Measurements from ENCODE around the gene INMT.

Gene INMT

DNA sequence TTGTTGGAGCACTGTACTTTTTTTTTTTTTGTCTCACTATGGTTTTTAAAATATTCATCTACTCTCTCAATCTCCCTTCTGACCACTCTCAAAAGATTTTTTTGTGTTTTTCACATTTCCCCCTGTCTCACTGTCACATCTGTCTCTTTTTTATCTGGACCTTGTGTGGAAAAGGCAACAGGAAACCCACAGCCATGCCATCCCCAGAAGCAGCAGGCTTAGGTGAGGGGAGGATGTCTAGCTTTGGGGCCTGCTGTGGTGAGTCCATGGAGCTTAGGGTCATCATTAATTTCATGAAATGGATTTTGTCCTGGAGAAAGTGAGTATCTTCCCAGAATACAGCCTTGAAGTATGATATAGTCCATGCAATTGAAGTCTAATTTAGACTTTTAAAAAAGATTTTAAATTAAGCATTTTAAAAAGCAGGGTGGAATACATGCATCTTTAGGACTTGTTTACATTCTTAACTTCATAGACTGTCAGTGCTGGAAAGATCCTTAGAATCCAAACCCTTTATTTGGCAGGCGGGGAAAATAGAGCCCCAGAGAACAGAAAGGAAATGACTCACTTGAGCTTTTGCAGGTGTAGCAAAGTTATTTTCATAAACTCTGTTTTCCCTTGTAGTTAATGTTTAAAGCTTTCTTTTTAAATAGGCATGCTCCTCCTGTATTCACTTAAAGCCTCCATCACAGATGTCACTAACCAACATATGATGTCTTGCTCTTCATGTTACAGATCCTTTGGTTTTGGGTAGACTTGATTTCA is 44.4 kb downstream of the INMT start:
- Histone ChIP-seq H3K27me3 (ENCODE audit: control insufficient read depth, insufficient read depth, low read length, poor library complexity, severe bottlenecking) (no peaks in the 10 kb centered on the region), H3K4me1 (ENCODE audit: control insufficient read depth, insufficient read depth, low read length) (no peaks in the 10 kb centered on the region), H3K9me3 (ENCODE audit: control insufficient read depth, low read length) (no peaks in the 10 kb centered on the region), H3K4me3 (ENCODE audit: insufficient read depth, low read depth, low read length) (no peak overlapping the region), H3K27ac (ENCODE audit: insufficient read depth, low read depth, low read length, poor library complexity, severe bottlenecking) (no peak overlapping the region), H3K36me3 (ENCODE audit: control insufficient read depth, insufficient read depth, low read length) (no peaks in the 10 kb centered on the region)
- 91 to 100% methylated on average over 1 of the region's 1 CpG for WGBS, 2 experiments

DNA sequence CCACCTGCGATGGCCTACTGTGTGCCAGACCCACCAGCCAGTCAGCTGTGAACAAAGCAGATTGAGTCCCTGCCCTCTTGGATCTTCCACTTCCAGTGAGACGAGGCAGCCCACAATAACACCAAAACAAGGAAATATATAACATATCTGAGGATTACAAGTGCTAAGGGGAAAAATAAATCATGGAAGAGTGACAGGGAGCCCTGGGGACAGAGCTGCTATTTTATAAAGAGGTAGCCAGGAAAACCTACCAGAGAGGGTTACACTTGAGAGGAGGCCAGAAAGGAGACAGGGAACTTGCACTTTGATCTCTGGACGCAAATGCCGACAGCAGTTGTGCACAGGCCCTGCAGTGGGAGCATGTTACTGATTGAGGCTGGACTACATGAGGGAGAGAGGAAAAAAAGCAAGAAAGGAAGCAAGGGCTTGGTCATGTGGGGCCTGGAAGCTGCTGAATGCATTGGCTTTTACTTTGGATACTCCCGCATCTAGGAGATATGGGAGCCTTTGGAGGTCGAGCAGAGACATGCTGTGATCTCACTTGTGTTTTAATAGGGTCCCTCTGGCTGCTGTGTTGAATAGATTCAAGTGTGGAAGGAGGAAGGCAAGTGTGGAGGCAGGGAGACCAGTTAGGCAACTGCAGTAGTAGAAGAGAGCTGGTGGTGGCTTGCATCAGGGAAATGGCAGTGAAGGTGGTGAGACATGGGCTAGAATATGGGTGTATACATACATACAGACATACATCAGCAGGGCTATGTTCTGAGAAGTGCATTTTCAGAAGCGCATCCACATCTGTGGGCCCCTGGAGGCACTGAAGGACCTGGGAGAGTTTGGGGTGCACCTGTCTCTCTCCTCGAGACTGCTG is 45.5 kb downstream of the INMT start:
- H3K27me3 ChIP-seq (ENCODE audit: control insufficient read depth, insufficient read depth, low read length, poor library complexity, severe bottlenecking): no peaks in the 10 kb centered on the region
- H3K4me1 ChIP-seq (ENCODE audit: control insufficient read depth, insufficient read depth, low read length): no peaks in the 10 kb centered on the region
- no peaks in the 10 kb centered on the region for H3K9me3 ChIP-seq (ENCODE audit: control insufficient read depth, low read length)
- WGBS, 2 experiments: 86 to 88% methylated on average over 7 to 8 of the region's 8 CpGs
- no peaks in the 10 kb centered on the region for H3K36me3 ChIP-seq (ENCODE audit: control insufficient read depth, insufficient read depth, low read length)
- no peak overlapping the region for H3K27ac ChIP-seq (ENCODE audit: insufficient read depth, low read depth, low read length, poor library complexity, severe bottlenecking)
- H3K4me3 ChIP-seq (ENCODE audit: insufficient read depth, low read depth, low read length): no peak overlapping the region

DNA sequence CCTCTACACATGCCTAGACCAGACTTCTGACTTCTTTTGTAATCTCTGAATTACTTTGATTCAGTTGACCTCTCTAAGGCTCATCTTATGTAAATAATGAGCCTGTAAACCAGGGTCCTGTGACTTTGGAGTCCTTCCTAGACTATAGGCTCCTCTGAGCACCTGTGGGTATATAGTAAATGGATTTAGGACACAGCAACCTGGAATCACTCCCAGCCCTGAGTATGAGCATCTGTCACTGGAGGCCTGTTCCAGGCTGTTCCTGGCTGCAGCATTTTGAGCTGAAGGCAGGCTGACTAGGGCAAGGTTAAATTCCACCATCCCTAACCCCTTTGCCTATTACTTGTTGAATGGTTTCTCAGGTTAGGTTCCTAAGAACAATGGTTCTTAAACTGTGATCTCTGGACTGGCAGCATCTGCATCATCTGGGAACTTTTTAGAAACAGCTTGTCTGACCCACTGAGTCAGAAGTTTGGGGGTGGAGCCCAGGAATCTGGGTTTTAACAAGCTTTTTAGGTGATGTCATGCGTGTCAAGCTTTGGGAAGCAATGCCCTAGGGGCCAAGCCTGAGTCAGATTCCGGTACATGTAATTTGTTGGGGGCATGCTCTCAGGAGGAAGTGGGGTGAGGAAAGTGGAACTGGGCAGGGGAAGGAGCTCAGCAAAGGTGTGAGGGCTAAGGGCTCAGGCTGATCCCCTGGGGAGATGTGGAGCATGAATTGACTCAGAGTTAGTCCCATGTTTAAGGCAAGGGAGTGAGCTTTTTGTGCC is 47.5 kb downstream of the INMT start:
- Histone ChIP-seq H3K36me3 (ENCODE audit: control insufficient read depth, insufficient read depth, low read length) (no peaks in the 10 kb centered on the region), H3K27ac (ENCODE audit: insufficient read depth, low read depth, low read length, poor library complexity, severe bottlenecking) (no peak overlapping the region), H3K27me3 (ENCODE audit: control insufficient read depth, insufficient read depth, low read length, poor library complexity, severe bottlenecking) (no peaks in the 10 kb centered on the region), H3K9me3 (ENCODE audit: control insufficient read depth, low read length) (no peaks in the 10 kb centered on the region), H3K4me1 (ENCODE audit: control insufficient read depth, insufficient read depth, low read length) (no peaks in the 10 kb centered on the region), H3K4me3 (ENCODE audit: insufficient read depth, low read depth, low read length) (no peak overlapping the region)
- WGBS, 2 experiments: 87 to 96% methylated on average over 2 of the region's 2 CpGs

DNA sequence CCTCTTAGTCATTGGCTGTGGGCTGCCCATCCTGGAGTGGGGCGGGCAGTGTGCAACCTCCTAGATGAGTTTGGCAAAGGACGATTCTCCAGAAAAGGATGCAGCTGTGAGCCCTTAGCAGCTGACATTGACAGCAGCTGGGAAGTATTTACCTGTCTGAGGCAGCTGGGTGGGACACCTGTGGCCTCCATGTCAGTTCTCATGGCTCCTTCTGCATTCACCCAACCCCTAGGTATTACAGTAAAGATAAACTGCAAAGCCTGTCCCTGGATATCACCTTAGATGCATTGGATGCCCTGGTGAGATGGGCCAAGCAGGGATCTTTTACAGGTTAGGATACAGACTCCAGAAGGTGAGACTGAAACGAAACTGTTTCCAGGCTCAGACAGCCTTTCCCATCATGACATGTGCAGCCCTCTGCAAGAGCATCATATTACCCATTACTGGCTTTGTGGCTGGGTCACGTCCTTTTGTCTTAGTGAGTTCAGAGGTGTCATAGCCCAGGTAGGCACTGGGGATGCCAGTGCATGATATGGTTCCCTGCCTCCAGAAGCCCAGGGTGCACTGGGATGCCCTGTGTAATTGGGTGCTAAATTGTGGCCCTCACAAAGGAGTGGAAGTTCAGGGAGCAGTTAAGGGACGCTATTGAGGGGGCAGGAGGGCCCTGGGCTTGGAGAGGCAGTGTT is 48.2 kb downstream of the INMT start:
- Histone ChIP-seq H3K27me3 (ENCODE audit: control insufficient read depth, insufficient read depth, low read length, poor library complexity, severe bottlenecking) (no peaks in the 10 kb centered on the region), H3K4me1 (ENCODE audit: control insufficient read depth, insufficient read depth, low read length) (no peaks in the 10 kb centered on the region), H3K4me3 (ENCODE audit: insufficient read depth, low read depth, low read length) (no peak overlapping the region), H3K27ac (ENCODE audit: insufficient read depth, low read depth, low read length, poor library complexity, severe bottlenecking) (no peak overlapping the region), H3K9me3 (ENCODE audit: control insufficient read depth, low read length) (no peaks in the 10 kb centered on the region), H3K36me3 (ENCODE audit: control insufficient read depth, insufficient read depth, low read length) (no peaks in the 10 kb centered on the region)
- 91 to 92% methylated on average over 5 of the region's 5 CpGs for WGBS, 2 experiments

DNA sequence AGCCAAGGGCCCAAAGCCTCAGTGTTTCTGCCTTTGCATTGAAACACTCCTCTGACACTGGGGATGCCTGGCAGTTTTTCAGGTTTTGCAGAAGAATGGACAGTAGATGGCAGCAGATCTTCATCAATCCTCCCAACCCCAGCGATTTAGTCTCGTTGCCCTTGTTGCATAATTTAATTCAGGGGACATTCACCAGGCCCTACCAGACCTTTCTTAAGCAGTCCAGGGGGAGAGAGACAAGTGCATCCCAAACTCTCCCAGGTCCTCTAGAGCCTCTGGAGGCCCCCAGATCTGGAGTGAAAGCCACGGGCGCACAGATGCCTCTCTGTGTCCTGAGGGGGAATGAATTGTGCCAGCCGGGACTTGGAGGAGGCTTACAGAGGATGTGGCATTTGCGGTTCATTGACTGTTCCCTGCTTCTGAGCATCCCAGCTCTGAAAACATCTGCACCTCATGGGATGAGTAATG is 48.9 kb downstream of the INMT start:
- Histone ChIP-seq H3K9me3 (ENCODE audit: control insufficient read depth, low read length) (no peaks in the 10 kb centered on the region), H3K4me1 (ENCODE audit: control insufficient read depth, insufficient read depth, low read length) (no peaks in the 10 kb centered on the region), H3K4me3 (ENCODE audit: insufficient read depth, low read depth, low read length) (no peak overlapping the region)

DNA sequence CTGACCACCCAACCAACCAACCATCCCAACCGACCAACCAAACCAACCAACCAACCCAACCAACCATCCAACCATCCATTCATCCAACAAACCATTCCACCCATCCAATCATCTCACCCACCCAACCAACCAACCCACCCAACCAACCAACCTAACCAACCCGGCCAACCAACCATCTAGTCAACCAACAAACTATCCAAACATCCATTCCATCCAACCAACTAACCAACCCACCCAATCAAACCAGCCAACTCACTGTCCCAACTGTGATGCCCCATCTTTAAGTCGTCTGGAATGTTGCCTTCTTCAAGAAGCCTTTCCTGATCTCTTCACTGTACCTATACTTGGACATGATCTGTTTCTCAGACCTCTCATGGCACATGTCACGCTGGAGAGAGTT is 50.9 kb downstream of the INMT start:
- 88 to 93% methylated on average over 4 of the region's 4 CpGs for WGBS, 2 experiments
- no peaks in the 10 kb centered on the region for H3K36me3 ChIP-seq (ENCODE audit: control insufficient read depth, insufficient read depth, low read length)
- no peaks in the 10 kb centered on the region for H3K9me3 ChIP-seq (ENCODE audit: control insufficient read depth, low read length)
- no peaks in the 10 kb centered on the region for H3K4me1 ChIP-seq (ENCODE audit: control insufficient read depth, insufficient read depth, low read length)
- no peak overlapping the region for H3K4me3 ChIP-seq (ENCODE audit: insufficient read depth, low read depth, low read length)
- no peak overlapping the region for H3K27ac ChIP-seq (ENCODE audit: insufficient read depth, low read depth, low read length, poor library complexity, severe bottlenecking)
- H3K27me3 ChIP-seq (ENCODE audit: control insufficient read depth, insufficient read depth, low read length, poor library complexity, severe bottlenecking): no peaks in the 10 kb centered on the region

More for the DNA sequence above, 48.9 kb downstream of the INMT start:
- no peaks in the 10 kb centered on the region for H3K27me3 ChIP-seq (ENCODE audit: control insufficient read depth, insufficient read depth, low read length, poor library complexity, severe bottlenecking)
- WGBS, 2 experiments: 61 to 65% methylated on average over 6 of the region's 6 CpGs
- no peaks in the 10 kb centered on the region for H3K36me3 ChIP-seq (ENCODE audit: control insufficient read depth, insufficient read depth, low read length)
- H3K27ac ChIP-seq (ENCODE audit: insufficient read depth, low read depth, low read length, poor library complexity, severe bottlenecking): no peak overlapping the region

DNA sequence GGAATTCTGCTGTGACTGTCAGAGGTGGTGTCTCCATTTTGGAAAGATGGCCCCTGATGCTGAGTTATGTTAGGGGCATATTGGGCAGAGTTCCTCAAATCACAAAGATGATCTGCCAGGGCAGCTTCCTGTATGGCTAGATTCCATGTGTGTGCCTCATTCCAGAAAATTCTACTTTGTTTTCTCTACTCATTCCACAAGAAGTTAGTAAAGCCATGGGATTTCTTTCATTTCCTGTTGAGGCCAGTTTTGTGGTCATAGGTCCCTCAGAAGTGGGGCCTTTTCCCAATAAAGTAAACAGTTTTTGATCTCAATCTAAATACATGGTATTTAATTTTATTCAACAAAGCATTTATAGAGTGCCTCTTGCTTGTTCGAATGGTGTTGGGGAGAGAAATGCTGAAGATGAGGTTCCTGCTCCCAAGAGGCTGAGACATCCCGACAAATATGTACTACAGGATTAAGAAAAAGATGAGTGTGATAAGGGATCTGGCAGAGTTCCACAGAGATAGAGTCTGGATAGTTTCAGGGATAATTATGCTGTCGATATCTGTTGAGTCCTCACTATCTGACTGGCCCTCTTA is 52.2 kb downstream of the INMT start:
- Histone ChIP-seq H3K27ac (ENCODE audit: insufficient read depth, low read depth, low read length, poor library complexity, severe bottlenecking) (no peak overlapping the region), H3K36me3 (ENCODE audit: control insufficient read depth, insufficient read depth, low read length) (no peaks in the 10 kb centered on the region), H3K9me3 (ENCODE audit: control insufficient read depth, low read length) (no peaks in the 10 kb centered on the region), H3K27me3 (ENCODE audit: control insufficient read depth, insufficient read depth, low read length, poor library complexity, severe bottlenecking) (no peaks in the 10 kb centered on the region), H3K4me1 (ENCODE audit: control insufficient read depth, insufficient read depth, low read length) (no peaks in the 10 kb centered on the region), H3K4me3 (ENCODE audit: insufficient read depth, low read depth, low read length) (no peak overlapping the region)
- WGBS, 2 experiments: 92 to 97% methylated on average over 3 of the region's 3 CpGs

DNA sequence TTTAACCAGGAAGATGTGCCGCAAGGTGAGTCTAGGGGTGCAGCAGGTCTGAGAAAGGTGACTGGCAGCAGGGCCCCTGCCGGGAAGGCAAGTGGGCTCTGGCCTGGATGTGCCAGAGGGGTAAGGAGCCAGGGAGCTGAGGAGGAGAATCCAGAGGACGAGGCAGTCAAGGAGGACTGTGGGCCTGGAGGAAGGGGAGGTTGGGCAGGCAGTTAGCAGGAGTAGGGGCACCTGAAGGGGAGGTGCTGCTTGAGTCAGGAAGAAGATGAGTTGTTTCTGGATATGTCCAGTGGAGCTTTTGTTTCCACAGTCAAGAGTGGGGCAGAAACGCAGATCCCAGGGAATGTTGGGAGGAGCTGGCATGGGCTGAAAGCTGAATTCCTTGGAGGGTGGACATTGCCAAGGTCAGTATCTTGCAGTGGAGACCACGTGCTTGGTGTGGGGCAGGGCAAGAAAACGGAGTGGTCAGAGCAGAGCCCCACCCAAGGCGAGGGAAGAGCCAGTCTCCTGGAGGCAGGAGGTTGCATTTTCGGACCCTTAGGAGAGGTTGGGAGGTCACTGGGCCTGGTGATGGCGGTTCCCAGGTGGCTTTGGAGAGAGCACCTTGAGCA is 53.3 kb downstream of the INMT start:
- 92 to 95% methylated on average over 9 of the region's 9 CpGs for WGBS, 2 experiments
- H3K27me3 ChIP-seq (ENCODE audit: control insufficient read depth, insufficient read depth, low read length, poor library complexity, severe bottlenecking): no peaks in the 10 kb centered on the region
- H3K27ac ChIP-seq (ENCODE audit: insufficient read depth, low read depth, low read length, poor library complexity, severe bottlenecking): no peak overlapping the region
- no peaks in the 10 kb centered on the region for H3K9me3 ChIP-seq (ENCODE audit: control insufficient read depth, low read length)
- no peaks in the 10 kb centered on the region for H3K4me1 ChIP-seq (ENCODE audit: control insufficient read depth, insufficient read depth, low read length)
- no peak overlapping the region for H3K4me3 ChIP-seq (ENCODE audit: insufficient read depth, low read depth, low read length)
- H3K36me3 ChIP-seq (ENCODE audit: control insufficient read depth, insufficient read depth, low read length): no peaks in the 10 kb centered on the region

DNA sequence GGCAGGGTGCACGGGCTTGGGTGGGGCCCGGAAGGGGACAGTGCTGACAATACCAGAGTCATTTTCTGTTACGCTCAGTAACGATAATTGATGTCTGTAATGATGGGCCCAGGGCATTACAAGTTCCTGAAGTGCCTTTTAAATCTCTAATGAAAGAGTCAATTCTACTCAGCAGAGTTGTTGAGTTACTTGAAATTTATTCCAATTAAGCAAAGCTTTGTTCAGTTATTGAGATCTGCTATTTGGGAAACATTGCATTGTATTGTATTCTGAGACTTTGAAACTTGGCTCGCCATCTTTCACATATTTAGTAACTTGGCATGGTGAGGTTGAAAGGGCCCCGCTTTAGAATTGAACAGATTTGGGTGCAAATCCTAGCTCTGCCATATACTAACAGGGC is 54.0 kb downstream of the INMT start:
- Histone ChIP-seq H3K27me3 (ENCODE audit: control insufficient read depth, insufficient read depth, low read length, poor library complexity, severe bottlenecking) (no peaks in the 10 kb centered on the region), H3K36me3 (ENCODE audit: control insufficient read depth, insufficient read depth, low read length) (no peaks in the 10 kb centered on the region), H3K4me1 (ENCODE audit: control insufficient read depth, insufficient read depth, low read length) (no peaks in the 10 kb centered on the region), H3K9me3 (ENCODE audit: control insufficient read depth, low read length) (no peaks in the 10 kb centered on the region), H3K27ac (ENCODE audit: insufficient read depth, low read depth, low read length, poor library complexity, severe bottlenecking) (no peak overlapping the region), H3K4me3 (ENCODE audit: insufficient read depth, low read depth, low read length) (no peak overlapping the region)
- WGBS, 2 experiments: 90 to 95% methylated on average over 5 to 6 of the region's 6 CpGs

All from ectodermal cell (in vitro differentiated cells).